GM12878 (cell line): ENCODE measurements around the gene TMCC3. TPM values are rescaled to one million over a fixed set of nuclear protein-coding genes. Genes with fewer than 3 reads are reported as not detected.

Experiments
- ATAC-seq: fragments of 200-7000 bp; cut with Tn5 transposase; 3 replicates; pipeline ENCODE4 v1.9.1; 2020; ENCODE audit warnings: mild to moderate bottlenecking, moderate library complexity
- BruUV-seq: library from RNA; stranded (reverse); fragments of 400-500 nt; replicated peaks from 2 replicates; lab custom pipeline; 2021; lab: Mats Ljungman, UMichigan
- CTCF ChIA-PET: fragments of 300-600 bp; sonication (Branson Sonifier 250); formaldehyde crosslinking; extraction: SDS; loops from one replicate; lab custom pipeline; 2021; ENCODE audit warnings: inconsistent platforms; lab: Yijun Ruan, JAX
- POLR2A ChIA-PET: fragments of 350-600 bp; formaldehyde crosslinking; extraction: SDS; loops from one replicate; lab custom pipeline; 2021; ENCODE audit warnings: inconsistent platforms; lab: Charles Lee
- RAD21 ChIA-PET: fragments of 300-600 bp; sonication (Branson Sonifier 250); formaldehyde crosslinking; loops from one replicate; lab custom pipeline; 2023; ENCODE audit warnings: antibody characterized with exemption; ENCODE audit not compliant: unreplicated experiment; lab: Charles Lee
- SMC1A ChIA-PET: fragments of 300-600 bp; sonication (Branson Sonifier 250); formaldehyde crosslinking; loops from one replicate; lab custom pipeline; 2023; ENCODE audit not compliant: unreplicated experiment, uncharacterized antibody; lab: Charles Lee
- DNase-seq: peaks from one replicate; pipeline ENCODE4 v3.0.0-alpha.2; 2011; ENCODE audit warnings: low read depth, low spot score
- FAIRE-seq: peaks from 3 replicates; lab custom pipeline; 2011; peaks lifted over from hg19 to GRCh38; lab: Jason Lieb, UNC
- H2AFZ ChIP-seq: 2 replicates; pipeline ENCODE4 v1.6.0; 2011; ENCODE audit warnings: low read depth, low read length, control low read depth; ENCODE audit not compliant: control insufficient read depth
- H3K27ac ChIP-seq: 2 replicates; pipeline ENCODE4 v1.5.1; 2011; ENCODE audit warnings: control low read depth; ENCODE audit not compliant: control insufficient read depth, insufficient read depth
- H3K27me3 ChIP-seq, 2 experiments: replicated peaks in 1 of 2; 2 replicates each; pipeline versions ENCODE4 v1.6.0 to v1.6.1; 2011; ENCODE audit warnings: low read length in 1 of 2; ENCODE audit not compliant: control insufficient read depth in 2 of 2, insufficient read depth in 2 of 2
- H3K36me3 ChIP-seq, 2 experiments: 2 replicates each; pipeline ENCODE4 v1.5.1; 2011; ENCODE audit warnings: low read length in 1 of 2; ENCODE audit not compliant: control insufficient read depth in 2 of 2, insufficient read depth in 2 of 2
- H3K4me1 ChIP-seq: 2 replicates; pipeline ENCODE4 v1.6.1; 2011; ENCODE audit warnings: mild to moderate bottlenecking, low read length, moderate library complexity, mixed read lengths; ENCODE audit not compliant: control insufficient read depth, insufficient read depth
- H3K4me2 ChIP-seq: 2 replicates; pipeline ENCODE4 v1.6.0; 2011; ENCODE audit warnings: control low read depth; ENCODE audit not compliant: control insufficient read depth, insufficient read depth
- H3K4me3 ChIP-seq: fragments of 200-600 bp; sonication (generic); 2 replicates; pipeline ENCODE4 v1.5.1; 2016
- H3K79me2 ChIP-seq: 2 replicates; pipeline ENCODE4 v1.6.0; 2011; ENCODE audit warnings: low read length; ENCODE audit not compliant: control insufficient read depth, insufficient read depth
- H3K9ac ChIP-seq: 2 replicates; pipeline ENCODE4 v1.8.0; 2011; ENCODE audit warnings: low read length, control low read depth, mixed read lengths; ENCODE audit not compliant: control insufficient read depth, insufficient read depth
- H3K9me3 ChIP-seq: replicated peaks from 3 replicates; pipeline ENCODE4 v1.5.1; 2011; ENCODE audit warnings: mild to moderate bottlenecking, low read length; ENCODE audit not compliant: control insufficient read depth, insufficient read depth
- H4K20me1 ChIP-seq: 2 replicates; pipeline ENCODE4 v1.6.0; 2011; ENCODE audit not compliant: control insufficient read depth, insufficient read depth
- EGR1 ChIP-seq, 2 experiments: IDR thresholded peaks; 1 replicate in 1 of 2; 2 replicates in 1 of 2; pipeline ENCODE4 v1.6.1; 2011 to 2012; ENCODE audit warnings: low read depth in 2 of 2, low read length in 2 of 2, borderline replicate concordance in 1 of 2, mild to moderate bottlenecking in 1 of 2, moderate library complexity in 1 of 2
- POU2F2 ChIP-seq: IDR thresholded peaks from 3 replicates; pipeline ENCODE4 v1.6.1; 2011; ENCODE audit warnings: low read depth, mild to moderate bottlenecking, low read length, borderline replicate concordance
- RUNX3 ChIP-seq: IDR thresholded peaks from 2 replicates; pipeline ENCODE4 v1.6.1; 2012; ENCODE audit warnings: low read length, inconsistent platforms
- WGBS: methylation state at CpG from one replicate; pipeline ENCODE4 v1.1.6; 2016; ENCODE audit warnings: low lambda C conversion rate; ENCODE audit not compliant: insufficient replicate concordance, insufficient coverage; ENCODE audit errors: missing lambda C conversion rate; 5-methylcytosine and 5-hydroxymethylcytosine counted together
- in situ Hi-C: fragments of 300-500 bp; cut with MboI; formaldehyde crosslinking; loops from 9 replicates; pipeline ENCODE4 v1.14.3; 2018; ENCODE audit warnings: mixed read lengths
- intact Hi-C: fragments of 100-400 bp; cut with micrococcal nuclease; formaldehyde crosslinking; loops from one replicate; pipeline ENCODE4 v1.14.2; 2022; ENCODE audit not compliant: unreplicated experiment
- microRNA-seq: library from miRNA; unstranded; fragments of <30 nt; microRNA quantifications from one replicate; pipeline ENCODE4, GENCODE V29; 2018
- polyA plus RNA-seq, 11 experiments: library from polyadenylated mRNA; depleted of rRNA in 4 of 11; unstranded in 6 of 11; stranded (reverse) in 5 of 11; fragments of >200 nt; fragmentation: Nextera tagmentation in 4 of 11; fragmentation: Illumina TruSeq in 1 of 11; extraction: Ambion mirVana in 4 of 11; extraction: Trizol in 1 of 11; gene quantifications; 1 replicate in 1 of 11; 2 replicates in 10 of 11; pipeline versions ENCODE4 v1.2.1 to v1.2.3, GENCODE V29; 2011 to 2016; ENCODE audit warnings: inconsistent platforms in 2 of 11, missing spikeins in 2 of 11, low read depth in 1 of 11
- small RNA-seq: library from RNA; depleted of rRNA; stranded (forward); fragments of <200 nt; gene quantifications from one replicate; pipeline ENCODE3, GENCODE V24; 2014
- total RNA-seq, 4 experiments: library from RNA; depleted of rRNA in 3 of 4; stranded (reverse); fragments of >200 nt in 3 of 4; fragmentation: Illumina TruSeq in 1 of 4; extraction: Trizol in 1 of 4; gene quantifications; 2 replicates each; pipeline versions ENCODE4 v1.2.1 to v1.2.3, GENCODE V29; 2013 to 2021

TMCC3 gene
- total and polyA plus RNA-seq, 10 of the 15 experiments (the other 5 are each of a cell fraction or from before 2014, with no cell fraction given): 5.8 to 29.8 (median 12.6) TPM

DNA sequence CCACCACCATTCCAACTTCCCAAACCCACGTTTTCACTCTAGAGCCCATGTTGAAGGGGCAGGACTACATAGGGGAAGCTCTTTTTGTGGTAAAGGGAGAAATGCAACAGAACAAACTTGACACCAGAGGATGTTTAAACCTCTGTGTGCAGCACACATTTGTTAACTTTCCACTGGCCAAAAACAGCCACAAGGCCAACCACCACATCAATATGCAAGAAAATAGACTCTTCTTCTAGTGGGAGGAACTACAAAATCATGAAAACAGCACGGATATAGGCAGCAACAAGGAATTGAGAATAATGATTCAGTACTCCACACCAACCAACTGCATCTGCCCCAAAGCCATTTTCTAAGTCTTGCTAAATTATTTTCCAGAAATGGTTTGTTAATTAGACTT lies 124.4 kb downstream of the TMCC3 start:
- Histone ChIP-seq H2AFZ (no peak overlapping the region), H3K4me1 (0 out of 2 replicates have a peak, but pooled peaks cover 4% of the 10 kb centered on the region), H3K9ac (no peak overlapping the region), H4K20me1 (no peaks in the 10 kb centered on the region), H3K27ac (no peak overlapping the region)
- ChIA-PET POLR2A (interaction anchor here (0.6 to 0.7 kb wide), 2 partner anchors 45 to 464 kb away, joined by 3 to 4 read pairs; no protein-coding TSS in a partner anchor), SMC1A (interaction anchor here (0.6 to 3.0 kb wide), 10 partner anchors 9 to 860 kb away, joined by 3 to 10 read pairs (median 4); partner anchors contain the start of gene CEP83), CTCF (interaction anchor here (1.0 to 2.2 kb wide), 8 partner anchors 8 to 391 kb away, joined by 3 to 7 read pairs (median 3); no protein-coding TSS in a partner anchor), RAD21 (interaction anchor here (1.5 kb wide), 1 partner anchor 391 kb away, joined by 4 read pairs; no protein-coding TSS in a partner anchor)
- no TSS peak for BruUV-seq
- ATAC-seq: peak; percentile 34; the same call in 2 of the 3 replicates
- 0% methylated on average over 2 of the region's 2 CpGs for WGBS
- peak; percentile 60 for TF ChIP-seq RUNX3
- TF ChIP-seq EGR1 (IDR thresholded peaks at IDR 0.05; ENCODE audit: borderline replicate concordance in 1 of 2, low read depth in 2 of 2, low read length in 2 of 2): no peak
- TF ChIP-seq POU2F2: peak; percentile 98
- TF ChIP-seq, all 136 proteins: peak for 2
- Histone ChIP-seq H3K27me3 (no peaks in the 10 kb centered on the region), H3K4me3 (no peak overlapping the region), H3K36me3 (no peaks in the 10 kb centered on the region), H3K9me3 (no peaks in the 10 kb centered on the region), H3K79me2 (no peaks in the 10 kb centered on the region), H3K4me2 (no peak overlapping the region)
- no peak for DNase-seq
- in situ Hi-C loops: no loop called here
- intact Hi-C loops: no loop called here
- FAIRE-seq: peak; percentile 56

Small RNA genes within 50 kb of the gene (microRNA-seq; reads per million reads assigned to microRNA genes)
- not detected for gene MIR5700

Small RNA genes within 50 kb of the gene (small RNA-seq; reads per million reads assigned to genes)
- gene LSM3P2: not detected
- gene MIR5700: not detected

Other genes starting within 250 kb of the TMCC3 start
- 25.0 and 27.6 TPM in 2 replicates for gene CEP83, start 190.7 kb downstream of the TMCC3 start, total RNA-seq (2014; rRNA removed)
- gene CEP83, start 190.7 kb downstream of the TMCC3 start, total RNA-seq (2014; rRNA removed; fragmentation: Illumina TruSeq; extraction: Trizol): 30.1 and 33.1 TPM in 2 replicates
- gene CEP83, start 190.7 kb downstream of the TMCC3 start, total RNA-seq (2021): 15.2 and 20.0 TPM in 2 replicates
- 39.0 and 65.8 TPM in 2 replicates for gene CEP83, start 190.7 kb downstream of the TMCC3 start, polyA plus RNA-seq (2011; rRNA removed)
- 36.0 and 50.1 TPM in 2 replicates for gene CEP83, start 190.7 kb downstream of the TMCC3 start, polyA plus RNA-seq (2014; fragmentation: Illumina TruSeq; extraction: Trizol)
- gene CEP83, start 190.7 kb downstream of the TMCC3 start, polyA plus RNA-seq (2014; fragmentation: Nextera tagmentation; extraction: Ambion mirVana): 1 to 10 TPM; 4.3 to 5.0 TPM
- gene CEP83, start 190.7 kb downstream of the TMCC3 start, polyA plus RNA-seq (2014; rRNA removed): 18.5 and 25.2 TPM in 2 replicates
- gene CEP83, start 190.7 kb downstream of the TMCC3 start, polyA plus RNA-seq (2016; fragmentation: Nextera tagmentation; extraction: Ambion mirVana): 10 to 100 TPM; 14.2 to 15.9 TPM